Measurements from ENCODE around the gene NOL8. TPM values are rescaled to one million over a fixed set of nuclear protein-coding genes. Genes with fewer than 3 reads are reported as not detected.

NOL8 gene
- total RNA-seq, 1 experiment from 2014 or later = 48.2 TPM

- DNase-seq (ENCODE audit: low read depth, low spot score) = no peak
- RAD21 ChIA-PET (ENCODE audit: low non-redundant PET in 1 of 2, low total read pairs in 2 of 2, uncharacterized antibody in 2 of 2, unreplicated experiment in 2 of 2) = no interaction called here
- TF ChIP-seq REST (IDR thresholded peaks at IDR 0.05; ENCODE audit: low read depth) (no peak), ATF3 (IDR thresholded peaks at IDR 0.05) (no peak), EZH2phosphoT487 (IDR thresholded peaks at IDR 0.05; ENCODE audit: borderline replicate concordance) (no peak), SIN3A (IDR thresholded peaks at IDR 0.05; ENCODE audit: low read depth) (no peak), YY1 (IDR thresholded peaks at IDR 0.05; ENCODE audit: extremely low read depth, insufficient replicate concordance, low read depth, low read length) (no peak), EGR1 (IDR thresholded peaks at IDR 0.05; ENCODE audit: low read depth) (no peak), SP1 (IDR thresholded peaks at IDR 0.05; ENCODE audit: low read depth) (no peak), ZFX (IDR thresholded peaks at IDR 0.05) (no peak), EZH2 (IDR thresholded peaks at IDR 0.05) (no peak), POLR2A (IDR thresholded peaks at IDR 0.05; ENCODE audit: borderline replicate concordance, extremely low read depth, insufficient read depth, insufficient read length) (no peak), ELF1 (IDR thresholded peaks at IDR 0.05; ENCODE audit: borderline replicate concordance, low read depth) (no peak), FOSL1 (IDR thresholded peaks at IDR 0.05; ENCODE audit: low read depth) (no peak), CEBPB (IDR thresholded peaks at IDR 0.05; ENCODE audit: low read depth) (no peak), RAD21 (IDR thresholded peaks at IDR 0.05; ENCODE audit: low read depth) (no peak), CBX3 (IDR thresholded peaks at IDR 0.05; ENCODE audit: low read depth) (no peak), ZNF274 (IDR thresholded peaks at IDR 0.05; ENCODE audit: low read depth, low read length) (no peak), JUND (IDR thresholded peaks at IDR 0.05) (no peak), POLR2AphosphoS5 (IDR thresholded peaks at IDR 0.05; ENCODE audit: low read depth, low read length) (no peak)
- TF ChIP-seq, protein P1, sequence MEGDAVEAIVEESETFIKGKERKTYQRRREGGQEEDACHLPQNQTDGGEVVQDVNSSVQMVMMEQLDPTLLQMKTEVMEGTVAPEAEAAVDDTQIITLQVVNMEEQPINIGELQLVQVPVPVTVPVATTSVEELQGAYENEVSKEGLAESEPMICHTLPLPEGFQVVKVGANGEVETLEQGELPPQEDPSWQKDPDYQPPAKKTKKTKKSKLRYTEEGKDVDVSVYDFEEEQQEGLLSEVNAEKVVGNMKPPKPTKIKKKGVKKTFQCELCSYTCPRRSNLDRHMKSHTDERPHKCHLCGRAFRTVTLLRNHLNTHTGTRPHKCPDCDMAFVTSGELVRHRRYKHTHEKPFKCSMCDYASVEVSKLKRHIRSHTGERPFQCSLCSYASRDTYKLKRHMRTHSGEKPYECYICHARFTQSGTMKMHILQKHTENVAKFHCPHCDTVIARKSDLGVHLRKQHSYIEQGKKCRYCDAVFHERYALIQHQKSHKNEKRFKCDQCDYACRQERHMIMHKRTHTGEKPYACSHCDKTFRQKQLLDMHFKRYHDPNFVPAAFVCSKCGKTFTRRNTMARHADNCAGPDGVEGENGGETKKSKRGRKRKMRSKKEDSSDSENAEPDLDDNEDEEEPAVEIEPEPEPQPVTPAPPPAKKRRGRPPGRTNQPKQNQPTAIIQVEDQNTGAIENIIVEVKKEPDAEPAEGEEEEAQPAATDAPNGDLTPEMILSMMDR (IDR thresholded peaks at IDR 0.05 in 2 of 3, conservative IDR thresholded peaks at IDR 0.05 in 1 of 3; ENCODE audit: borderline replicate concordance in 1 of 3, insufficient read depth in 1 of 3, low read depth in 2 of 3, low read length in 2 of 3) = no peak
- TF ChIP-seq, protein P2, sequence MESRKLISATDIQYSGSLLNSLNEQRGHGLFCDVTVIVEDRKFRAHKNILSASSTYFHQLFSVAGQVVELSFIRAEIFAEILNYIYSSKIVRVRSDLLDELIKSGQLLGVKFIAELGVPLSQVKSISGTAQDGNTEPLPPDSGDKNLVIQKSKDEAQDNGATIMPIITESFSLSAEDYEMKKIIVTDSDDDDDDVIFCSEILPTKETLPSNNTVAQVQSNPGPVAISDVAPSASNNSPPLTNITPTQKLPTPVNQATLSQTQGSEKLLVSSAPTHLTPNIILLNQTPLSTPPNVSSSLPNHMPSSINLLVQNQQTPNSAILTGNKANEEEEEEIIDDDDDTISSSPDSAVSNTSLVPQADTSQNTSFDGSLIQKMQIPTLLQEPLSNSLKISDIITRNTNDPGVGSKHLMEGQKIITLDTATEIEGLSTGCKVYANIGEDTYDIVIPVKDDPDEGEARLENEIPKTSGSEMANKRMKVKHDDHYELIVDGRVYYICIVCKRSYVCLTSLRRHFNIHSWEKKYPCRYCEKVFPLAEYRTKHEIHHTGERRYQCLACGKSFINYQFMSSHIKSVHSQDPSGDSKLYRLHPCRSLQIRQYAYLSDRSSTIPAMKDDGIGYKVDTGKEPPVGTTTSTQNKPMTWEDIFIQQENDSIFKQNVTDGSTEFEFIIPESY (IDR thresholded peaks at IDR 0.05; ENCODE audit: extremely low read depth, insufficient replicate concordance, low read length) = no peak
- Histone ChIP-seq H3K9me2 (ENCODE audit: insufficient read depth) (no peaks in the 10 kb centered on the region), H3K79me2 (ENCODE audit: insufficient read depth, low read length) (no peaks in the 10 kb centered on the region), H4K20me1 (ENCODE audit: insufficient read depth) (no peaks in the 10 kb centered on the region), H3K4me2 (ENCODE audit: low read length) (no peak overlapping the region), H3K4me1 (ENCODE audit: control insufficient read depth in 1 of 2, insufficient read depth in 2 of 2, low read length in 2 of 2) (no peaks in the 10 kb centered on the region), H3K9ac (ENCODE audit: low read length) (no peak overlapping the region), H3K4me3 (replicated peaks in 1 of 2; ENCODE audit: low read depth in 1 of 2, low read length in 2 of 2) (no peak overlapping the region), H3K27me3 (ENCODE audit: insufficient read depth, low read length) (no peaks in the 10 kb centered on the region), H2AFZ (ENCODE audit: low read depth, low read length, poor library complexity, severe bottlenecking) (no peak overlapping the region), H3K36me3 (ENCODE audit: control insufficient read depth in 1 of 2, insufficient read depth in 2 of 2, low read length in 2 of 2) (no peaks in the 10 kb centered on the region), H3K27ac (ENCODE audit: low read depth, low read length) (no peak overlapping the region), H3K9me3 (ENCODE audit: control insufficient read depth in 1 of 2, insufficient read depth in 1 of 2, low read depth in 1 of 2, low read length in 2 of 2) (no peaks in the 10 kb centered on the region)
- no peak for ATAC-seq
- BruUV-seq (replicated peaks) = no TSS peak
- CTCF ChIA-PET = no interaction called here
- intact Hi-C loops (cut with micrococcal nuclease) = loop anchor here (1.0 kb wide), 1 partner anchor 28 kb away; no protein-coding TSS in a partner anchor
- POLR2A ChIA-PET = no interaction called here
These were observed 25.6 kb upstream of the NOL8 start for GRCh38 chr9:92350740-92351133.

Measured in HCT116 (cell line).